ENCODE measurements around the gene ATP6AP1.

- no peak for TF ChIP-seq CTCF (IDR thresholded peaks at IDR 0.05)
- TF ChIP-seq ZFX (IDR thresholded peaks at IDR 0.05; ENCODE audit: borderline replicate concordance): no peak
Observed at GRCh38 chrX:154470434-154470833, 42.0 kb downstream of the ATP6AP1 start.
